ENCODE data around the gene PGC.

DNA sequence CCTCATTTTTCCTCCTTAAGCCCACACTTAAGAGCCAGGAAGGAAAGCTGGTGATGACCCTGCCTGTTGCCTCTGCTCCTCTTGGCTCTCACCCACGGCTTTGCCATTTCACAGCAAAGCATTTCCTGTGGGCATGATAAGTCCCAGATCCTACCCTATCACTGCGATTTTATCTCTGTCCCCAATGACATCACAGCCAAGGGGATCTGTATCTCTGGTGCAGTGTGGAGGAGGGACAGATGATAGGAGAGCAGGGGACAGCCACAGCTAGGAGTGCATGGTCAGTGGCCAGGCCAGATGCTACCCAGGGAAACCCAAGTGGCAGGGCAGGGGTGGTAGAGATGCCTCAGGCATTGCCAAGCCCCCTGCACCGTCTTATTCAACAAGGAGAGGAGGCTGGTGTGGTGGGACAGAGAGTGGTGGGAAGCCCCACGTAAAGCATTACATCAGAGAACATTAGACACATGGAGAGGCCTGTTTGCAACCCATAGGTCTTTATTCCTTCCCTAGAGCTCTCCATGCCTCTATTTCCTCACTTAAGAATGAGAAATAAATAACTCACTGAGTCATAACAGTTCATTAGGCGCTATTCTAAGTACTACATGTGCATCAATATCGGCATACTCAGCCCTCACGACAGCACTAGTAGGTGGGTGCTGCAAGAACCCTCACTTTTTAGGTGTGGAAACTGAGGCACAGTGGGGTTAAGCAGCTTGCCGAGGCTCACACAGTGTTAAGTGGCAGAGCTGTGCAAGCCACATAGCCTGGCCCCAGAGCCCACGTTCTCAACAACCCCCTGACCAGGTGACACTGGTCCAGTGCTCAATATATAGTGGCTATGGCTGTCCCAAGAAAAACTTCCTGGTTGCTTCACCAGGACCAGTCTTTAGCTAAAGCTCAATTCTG is 16.4 kb downstream of the PGC start:
- TF ChIP-seq CTCF (IDR thresholded peaks at IDR 0.05) (no peak), POLR2AphosphoS5 (IDR thresholded peaks at IDR 0.05) (no peak), POLR2A (IDR thresholded peaks at IDR 0.05) (no peak)
